ENCODE data around the gene ANGEL2. TPM values are rescaled to one million over a fixed set of nuclear protein-coding genes. Genes with fewer than 3 reads are reported as not detected.

Gene ANGEL2
- total and polyA plus RNA-seq, 3 experiments from 2014 or later = 32.1 to 42.5 (median 41.2) TPM

DNA sequence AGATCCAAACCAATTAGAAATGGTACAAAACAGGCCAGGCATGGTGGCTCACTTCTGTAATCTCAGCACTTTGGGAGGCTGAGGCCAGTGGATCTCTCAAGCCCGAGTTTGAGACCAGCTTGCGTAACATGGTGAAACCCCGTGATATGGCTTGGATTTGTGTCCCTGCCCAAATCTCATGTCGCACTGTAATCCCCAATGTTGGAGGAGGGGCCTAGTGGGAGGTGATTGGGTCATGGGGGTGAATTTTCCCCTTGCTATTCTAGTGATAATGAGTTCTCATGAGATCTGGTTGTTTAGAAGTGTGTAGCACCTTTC is 72.3 kb downstream of the ANGEL2 start:
- no peaks in the 10 kb centered on the region for H3K36me3 ChIP-seq (ENCODE audit: insufficient read depth, low read length)
- Mint-ChIP-seq H3K4me3 (no peak overlapping the region), H3K27me3 (peaks cover 9 to 27% of the 10 kb centered on the region in 2 donors), H3K36me3 (peaks cover 0 to 6% (median 2%) of the 10 kb centered on the region in 3 donors), H3K9me3 (peaks cover 0 to 6% (median 3%) of the 10 kb centered on the region in 5 donors), H3K27ac (no peak overlapping the region), H3K4me1 (no peaks in the 10 kb centered on the region)
- H3K9me3 ChIP-seq (ENCODE audit: low read length) = no peaks in the 10 kb centered on the region
- no peaks in the 10 kb centered on the region for H3K27me3 ChIP-seq (ENCODE audit: insufficient read depth, low read length, poor library complexity, severe bottlenecking)
- no peaks in the 10 kb centered on the region for H3K4me1 ChIP-seq (ENCODE audit: insufficient read depth, low read length)
- H3K4me3 ChIP-seq (ENCODE audit: low read length) = no peak overlapping the region
- CTCF ChIA-PET = no interaction called here
- POLR2A ChIA-PET = no interaction called here
- no peak for DNase-seq
- no peak overlapping the region for H3K27ac ChIP-seq (ENCODE audit: low read depth, low read length)

GRCh38 chr1:212942679-212943392 is 72.8 kb downstream of the ANGEL2 start:
- Mint-ChIP-seq H3K4me1 (no peaks in the 10 kb centered on the region), H3K4me3 (no peak overlapping the region), H3K27ac (no peak overlapping the region), H3K36me3 (peaks cover 0 to 6% (median 2%) of the 10 kb centered on the region in 3 donors), H3K27me3 (peaks cover 11 to 27% of the 10 kb centered on the region in 2 donors), H3K9me3 (peaks cover 0 to 6% (median 3%) of the 10 kb centered on the region in 5 donors)
- Histone ChIP-seq H3K36me3 (ENCODE audit: insufficient read depth, low read length) (no peaks in the 10 kb centered on the region), H3K9me3 (ENCODE audit: low read length) (no peaks in the 10 kb centered on the region), H3K4me1 (ENCODE audit: insufficient read depth, low read length) (no peaks in the 10 kb centered on the region), H3K4me3 (ENCODE audit: low read length) (no peak overlapping the region), H3K27ac (ENCODE audit: low read depth, low read length) (no peak overlapping the region), H3K27me3 (ENCODE audit: insufficient read depth, low read length, poor library complexity, severe bottlenecking) (no peaks in the 10 kb centered on the region)
- CTCF ChIA-PET = no interaction called here
- no peak for DNase-seq
- POLR2A ChIA-PET = no interaction called here

Other genes starting within 250 kb of the ANGEL2 start
- 10 to 100 TPM; 39.5 to 42.0 TPM for gene NSL1, start 224.1 kb downstream of the ANGEL2 start, total RNA-seq
- 53.2 TPM for gene NSL1, start 224.1 kb downstream of the ANGEL2 start, polyA plus RNA-seq
- gene TATDN3, start 224.0 kb downstream of the ANGEL2 start, total RNA-seq = 10 to 100 TPM; 18.0 to 18.5 TPM
- gene TATDN3, start 224.0 kb downstream of the ANGEL2 start, polyA plus RNA-seq = 17.8 TPM
- gene SPATA45, start 168.2 kb downstream of the ANGEL2 start, total RNA-seq = not detected
- gene SPATA45, start 168.2 kb downstream of the ANGEL2 start, polyA plus RNA-seq = not detected
- 10 to 100 TPM; 11.7 to 14.9 TPM for gene FLVCR1, start 157.6 kb downstream of the ANGEL2 start, total RNA-seq
- 4.0 TPM for gene FLVCR1, start 157.6 kb downstream of the ANGEL2 start, polyA plus RNA-seq
- under 1 TPM; 0.07 to 0.18 TPM for gene VASH2, start 65.3 kb downstream of the ANGEL2 start, total RNA-seq
- gene VASH2, start 65.3 kb downstream of the ANGEL2 start, polyA plus RNA-seq = not detected
- gene RPS6KC1, start 35.4 kb upstream of the ANGEL2 start, total RNA-seq = 1 to 10 TPM; 7.4 to 8.2 TPM
- 7.4 TPM for gene RPS6KC1, start 35.4 kb upstream of the ANGEL2 start, polyA plus RNA-seq